Epidermal melanocyte (primary cell): ENCODE data around the gene NPM3.
"Not testable (repeated sequence)": the region's sequence is repeated elsewhere in the genome, so short reads cannot be mapped to it uniquely, and the experiment has no call there.

Experiments used
- DNase-seq: peaks from one replicate; pipeline ENCODE4 v3.0.0; 2011; ENCODE audit warnings: low spot score; ENCODE audit not compliant: insufficient read length

NPM3 gene

GRCh38 chr10:101807158-101807557 is 23.9 kb upstream of the NPM3 start:
- DNase-seq, result no peak

- no peak for DNase-seq
These were observed 20.3 kb upstream of the NPM3 start for GRCh38 chr10:101803511-101803910.

DNA sequence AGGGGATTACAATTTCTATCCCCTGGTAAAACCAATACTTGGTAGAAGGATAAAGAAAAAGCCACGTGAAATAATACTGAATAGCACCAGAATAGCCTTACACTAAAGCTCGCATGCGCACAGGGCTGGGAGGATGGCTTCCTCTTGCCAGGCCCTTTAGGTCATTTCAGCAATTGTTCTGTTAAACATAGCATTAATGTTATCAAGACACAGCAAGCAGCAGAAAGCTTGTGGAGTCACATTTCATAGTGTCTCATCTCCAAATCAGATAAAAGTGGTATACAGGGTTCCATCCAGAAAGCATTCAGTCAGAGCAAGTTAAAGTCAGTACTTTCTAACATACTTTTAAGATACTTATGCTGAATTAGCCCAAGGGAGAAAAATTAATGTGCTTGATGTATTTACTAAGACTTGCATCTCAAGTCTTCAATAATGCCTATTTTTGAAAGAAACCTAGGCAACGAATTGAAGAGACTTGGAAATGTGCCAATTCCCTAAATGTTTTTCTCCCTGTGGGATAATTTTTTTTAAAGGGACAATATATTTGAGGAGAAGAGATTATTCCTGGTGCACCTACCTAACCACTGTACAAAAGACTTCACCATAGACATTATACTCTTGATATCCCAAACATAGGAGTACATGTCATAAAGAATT is 14.3 kb upstream of the NPM3 start:
- no peak for DNase-seq

DNA sequence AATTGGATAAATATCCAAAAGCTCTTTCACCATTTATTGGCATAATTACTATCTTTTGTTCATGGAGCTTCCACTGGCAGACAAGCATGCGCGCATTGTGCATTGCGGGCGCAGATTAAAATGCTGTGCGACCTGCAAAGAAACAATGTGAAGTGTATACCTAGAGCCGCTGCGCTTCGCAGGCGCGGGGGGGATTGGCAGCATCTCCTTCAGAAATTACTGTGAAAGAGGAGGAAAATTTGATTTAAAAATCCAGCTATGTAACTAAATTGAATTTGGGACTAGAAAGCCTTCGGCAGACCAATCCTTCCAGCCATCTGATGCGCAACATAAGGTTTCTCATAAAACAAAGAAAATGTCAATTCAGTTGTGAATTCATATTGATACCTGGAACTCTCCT is 10.3 kb upstream of the NPM3 start:
- DNase-seq, result no peak

DNA sequence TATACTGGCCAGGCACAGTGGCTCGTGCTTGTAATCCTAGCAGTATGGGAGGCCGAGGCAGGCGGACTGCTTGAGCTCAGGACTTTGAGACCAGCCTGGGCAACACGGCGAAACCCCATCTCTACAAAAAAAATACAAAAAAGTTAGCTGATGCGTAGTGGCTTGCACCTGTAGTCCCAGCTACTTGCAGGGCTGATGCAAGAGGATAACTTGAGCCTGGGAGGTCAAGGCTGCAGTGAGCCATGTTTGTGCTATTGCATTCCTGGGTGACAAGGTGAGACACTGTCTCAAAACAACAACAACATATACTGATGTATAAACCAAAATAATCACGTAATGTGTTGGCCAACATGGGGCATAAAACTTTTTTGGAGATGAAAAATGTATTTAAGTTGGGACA is 6.4 kb upstream of the NPM3 start:
- no peak for DNase-seq

GRCh38 chr10:101789231-101789630 is 6.0 kb upstream of the NPM3 start:
- DNase-seq, result not testable (repeated sequence)

- no peak for DNase-seq
These were observed 2.6 kb upstream of the NPM3 start for GRCh38 chr10:101785801-101786200.

DNA sequence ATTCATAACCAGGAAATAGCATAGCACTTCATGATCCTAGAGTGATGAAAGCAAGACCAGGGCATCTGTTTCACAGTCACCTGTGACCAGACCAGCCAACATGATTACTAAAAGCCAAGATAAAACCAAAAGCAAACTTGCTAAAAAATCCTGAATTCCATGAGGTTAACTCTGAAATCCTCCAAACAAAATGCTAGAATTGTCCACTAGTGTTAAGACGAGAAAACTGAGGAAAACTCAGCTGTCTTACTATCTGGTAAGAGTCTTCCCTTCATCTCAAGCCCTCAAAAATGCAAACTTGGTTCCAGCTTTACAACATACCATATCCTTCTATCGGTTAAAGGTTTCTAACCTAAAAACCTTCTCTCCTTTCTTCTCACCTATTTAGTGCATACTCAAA is 1.3 kb upstream of the NPM3 start:
- DNase-seq, result no peak

DNA sequence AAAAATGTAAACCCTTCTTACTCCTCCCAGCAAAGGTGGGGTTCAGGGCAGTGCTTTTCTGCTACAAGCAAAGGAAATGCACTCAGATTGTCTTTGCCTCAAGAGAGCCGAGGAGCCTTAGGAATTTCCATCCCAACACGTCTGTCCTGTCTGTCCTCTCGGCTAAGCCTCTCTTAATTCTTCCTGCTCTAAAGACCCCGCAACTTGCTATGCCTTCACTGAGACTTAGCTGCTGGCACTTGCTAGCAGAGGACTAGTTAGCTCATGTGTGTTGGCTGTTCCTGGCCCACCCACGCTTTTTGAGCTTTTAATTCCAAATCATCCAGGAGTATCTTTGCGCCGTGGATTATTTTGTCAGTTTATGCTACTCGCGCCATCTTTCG is 481 bp upstream of the NPM3 start:
- no peak for DNase-seq

- DNase-seq, result no peak
These were observed 1.0 kb downstream of the NPM3 start for GRCh38 chr10:101781984-101782810.

GRCh38 chr10:101781655-101781983 is 1.6 kb downstream of the NPM3 start:
- no peak for DNase-seq

DNA sequence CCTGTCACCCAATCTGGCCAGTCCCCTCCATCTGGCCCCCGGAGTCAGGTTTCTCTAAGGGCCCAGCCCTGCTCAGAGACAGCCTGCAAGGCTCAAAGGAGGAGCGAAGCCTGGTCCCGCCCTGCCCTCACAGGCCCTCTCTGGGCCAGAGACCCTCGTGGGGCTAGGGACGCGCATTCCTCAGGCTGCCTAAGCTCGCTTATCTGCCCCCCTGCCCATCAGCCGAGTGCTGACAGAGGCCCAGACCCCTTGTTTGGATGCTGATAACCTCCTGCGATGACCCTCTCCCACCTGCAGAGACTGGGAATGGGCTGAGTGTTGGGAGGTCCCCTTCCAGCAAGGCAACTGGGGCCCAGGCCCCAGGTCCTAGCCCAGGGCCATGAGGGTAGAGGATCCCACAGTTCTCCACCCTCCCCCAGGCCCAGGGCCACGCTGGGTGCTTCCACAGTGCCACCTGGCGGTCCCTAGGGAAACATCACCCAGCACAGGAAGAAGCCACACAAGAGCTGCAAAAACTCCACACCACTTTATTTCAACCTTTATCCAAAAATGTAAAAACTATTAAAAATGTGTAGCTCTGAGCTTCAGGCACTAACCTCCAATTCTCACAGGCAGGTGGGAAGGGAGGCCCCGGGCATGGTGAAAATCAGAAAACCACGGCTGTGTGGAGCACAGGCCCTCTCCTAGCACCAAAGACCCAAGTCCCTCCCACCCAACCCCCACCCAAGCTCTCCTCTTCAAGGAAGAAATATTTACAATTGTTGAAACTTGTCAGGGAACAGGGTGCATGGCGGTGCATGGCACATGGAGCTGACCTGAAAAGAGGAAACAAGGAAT is 2.2 kb downstream of the NPM3 start:
- DNase-seq, result peak; percentile 89

- no peak for DNase-seq
These were observed 2.9 kb downstream of the NPM3 start for GRCh38 chr10:101780187-101780817.

DNA sequence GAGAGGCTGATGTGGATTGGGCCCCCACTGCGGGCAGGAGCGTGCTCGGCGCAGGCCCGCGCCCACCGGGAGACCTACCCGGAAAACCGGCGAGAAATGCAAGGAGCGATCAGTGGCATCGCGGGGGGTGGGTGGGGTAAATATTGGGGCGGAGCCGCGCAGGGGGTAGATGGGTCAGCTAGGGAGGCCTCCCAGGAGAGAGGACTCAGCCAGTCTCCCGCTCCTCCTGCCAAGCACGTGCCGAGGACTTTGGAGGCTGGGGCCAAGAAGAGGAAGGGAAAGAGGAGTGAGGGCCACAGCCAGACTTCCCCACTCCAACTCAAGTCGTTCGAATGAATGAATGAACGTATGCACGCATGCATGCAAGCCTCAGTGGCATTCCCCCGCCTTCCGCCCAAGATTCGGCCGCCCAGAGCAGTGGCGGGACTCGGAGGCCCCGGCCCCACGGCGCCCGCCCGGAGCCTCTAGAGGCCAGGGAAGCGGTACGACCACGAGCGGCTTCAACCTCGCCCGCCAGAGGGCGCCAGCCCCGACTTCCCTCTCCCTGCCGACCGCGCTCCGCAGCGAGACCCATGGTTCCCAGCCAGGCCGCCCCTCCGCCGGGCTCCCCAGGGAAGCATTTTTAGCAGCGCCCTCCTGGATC is 3.6 kb downstream of the NPM3 start:
- DNase-seq, result peak; percentile 92

- DNase-seq, result no peak
These were observed 4.3 kb downstream of the NPM3 start for GRCh38 chr10:101778781-101779543.

DNA sequence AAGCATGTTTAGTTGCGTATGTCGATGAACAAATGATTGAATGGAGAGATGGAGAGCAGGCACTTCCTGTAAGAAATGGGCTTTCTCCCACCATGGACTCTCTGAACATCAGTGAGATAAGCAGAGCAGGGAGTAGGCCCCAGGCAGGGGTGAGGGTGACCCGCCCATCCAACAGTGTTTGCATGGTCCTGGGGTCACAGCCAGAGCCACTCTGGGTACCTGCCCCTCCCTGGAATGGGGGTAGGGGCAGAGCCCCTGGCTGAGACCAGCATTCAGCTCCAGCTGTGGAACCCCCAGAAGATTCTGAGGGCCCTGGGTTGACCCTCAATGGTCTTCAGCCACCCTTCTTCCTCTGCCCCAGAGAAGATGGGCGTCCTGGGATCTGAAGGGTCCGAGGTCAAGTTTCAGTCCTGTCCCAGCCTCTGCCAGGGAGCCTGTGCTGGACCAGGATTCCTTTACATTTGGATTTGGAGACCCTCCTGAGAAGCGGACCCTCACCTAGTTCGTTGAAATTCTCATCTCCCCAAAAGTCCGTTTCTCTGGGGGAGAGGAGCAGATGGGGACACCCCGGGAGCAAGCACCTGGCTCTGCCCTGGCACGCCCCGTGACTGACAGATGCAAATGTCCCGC is 5.0 kb downstream of the NPM3 start:
- DNase-seq, result no peak

- DNase-seq, result no peak
These were observed 5.6 kb downstream of the NPM3 start for GRCh38 chr10:101777619-101778145.

DNA sequence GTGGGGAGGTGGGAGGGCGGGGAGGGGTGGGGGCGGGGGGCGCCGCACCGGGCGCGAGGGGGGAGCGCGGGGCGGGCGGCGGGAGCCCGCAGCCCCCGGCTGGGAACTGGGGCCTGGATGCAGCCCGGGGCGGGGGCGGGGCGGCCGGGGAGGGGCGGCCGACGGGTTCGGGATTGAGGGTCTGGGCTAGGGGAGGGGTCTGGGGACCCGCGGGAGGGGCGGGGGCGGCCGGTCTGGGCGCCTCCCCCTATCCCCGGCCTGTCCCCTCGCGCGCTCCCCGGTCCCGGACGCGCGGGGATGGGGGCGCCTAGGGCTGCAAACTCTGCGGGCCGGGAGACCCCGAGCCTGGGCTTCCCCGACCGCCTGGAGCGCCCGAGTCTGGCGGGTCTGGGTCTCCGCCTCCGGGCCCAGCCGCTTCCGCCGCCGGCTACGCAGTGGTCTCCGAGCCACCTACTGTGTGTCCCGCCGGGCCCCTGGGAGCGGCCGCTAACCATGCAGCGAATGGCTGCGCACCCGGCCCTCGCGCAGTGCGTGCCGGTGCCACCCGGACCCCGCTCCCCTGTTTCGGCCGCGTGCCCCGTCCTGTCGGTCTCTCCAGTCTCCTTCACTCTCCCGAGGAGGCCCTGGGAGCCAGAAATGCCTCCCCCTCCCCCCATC is 7.0 kb downstream of the NPM3 start:
- DNase-seq, result no peak
